Adrenal gland (tissue), 12 donors: ENCODE data around the gene CLDN3. TPM values are rescaled to one million over a fixed set of nuclear protein-coding genes. Genes with fewer than 3 reads are reported as not detected.
"Not testable (repeated sequence)": the region's sequence is repeated elsewhere in the genome, so short reads cannot be mapped to it uniquely, and the experiment has no call there.

Experiments used
- DNase-seq, 7 donors: peaks; one replicate each; pipeline ENCODE4 v3.0.0-alpha.2; 2019 to 2020
- H3K27ac ChIP-seq, 5 donors: fragments of 200-600 bp; sonication (generic) in 4 of 5; 1 replicate in 3 of 5; 2 replicates in 2 of 5; pipeline versions ENCODE4 v1.5.1 to v1.8.0; 2016 to 2020; ENCODE audit warnings: mild to moderate bottlenecking in 1 of 5
- H3K27me3 ChIP-seq: fragments of 200-600 bp; 2 replicates; pipeline ENCODE4 v1.8.0; 2021
- H3K36me3 ChIP-seq, 2 donors: fragments of 200-600 bp; replicated peaks in 1 of 2; 1 replicate in 1 of 2; 2 replicates in 1 of 2; pipeline versions ENCODE4 v1.5.1 to v1.8.0; 2018 to 2022
- H3K4me1 ChIP-seq, 2 donors: fragments of 200-600 bp; replicated peaks in 1 of 2; 1 replicate in 1 of 2; 2 replicates in 1 of 2; pipeline versions ENCODE4 v1.5.1 to v1.8.0; 2018 to 2021
- H3K4me3 ChIP-seq, 4 donors: fragments of 200-600 bp; sonication (generic) in 3 of 4; one replicate each; pipeline ENCODE4 v1.5.1; 2016 to 2018
- H3K9me3 ChIP-seq, 3 donors: fragments of 200-600 bp; sonication (generic) in 1 of 3; replicated peaks in 1 of 3; 1 replicate in 2 of 3; 2 replicates in 1 of 3; pipeline versions ENCODE4 v1.5.1 to v1.8.0; 2016 to 2021
- CTCF ChIP-seq, 6 experiments: fragments of 450-650 bp in 4 of 6; fragments of 200-600 bp in 2 of 6; sonication (generic) in 1 of 6; IDR thresholded peaks; 1 replicate in 5 of 6; 2 replicates in 1 of 6; pipeline versions ENCODE4 v1.5.1 to v1.8.0; 2016 to 2021; ENCODE audit warnings: antibody characterized with exemption in 6 of 6, mild to moderate bottlenecking in 2 of 6, moderate library complexity in 1 of 6
- POLR2A ChIP-seq, 2 donors: fragments of 450-650 bp; IDR thresholded peaks; one replicate each; pipeline ENCODE4 v1.6.1; 2017; ENCODE audit warnings: antibody characterized with exemption in 2 of 2, mild to moderate bottlenecking in 2 of 2, moderate library complexity in 1 of 2
- WGBS, 4 donors: extraction: QIAGEN DNeasy Blood & Tissue Kit in 2 of 4; methylation state at CpG; one replicate each; pipeline versions ENCODE4 v1.1.5 to v1.1.7; 2013 to 2017; 5-methylcytosine and 5-hydroxymethylcytosine counted together
- intact Hi-C, 2 donors: fragments of 100-400 bp; cut with DNase I; formaldehyde crosslinking; loops; one replicate each; pipeline versions ENCODE4 v1.14.1 to v1.15.0; 2022 to 2023
- polyA plus RNA-seq, 3 donors: library from polyadenylated mRNA; stranded (reverse); fragments of 200-250 nt in 2 of 3; fragments of 350-450 nt in 1 of 3; fragmentation: Illumina TruSeq in 1 of 3; extraction: RNeasy Lipid Tissue Mini Kit (QIAGEN cat#74804) in 1 of 3; gene quantifications; one replicate each; pipeline ENCODE4 v1.2.3, GENCODE V29; 2013 to 2014
- total RNA-seq, 9 donors: library from RNA; depleted of rRNA in 4 of 9; stranded (reverse); fragments of >200 nt in 4 of 9; fragments of 120-200 nt in 1 of 9; fragmentation: NEBNext Ultra II Directional in 1 of 9; extraction: Animal tissue kit (Norgen Biotek cat#: 25700) in 1 of 9; gene quantifications; one replicate each; pipeline versions ENCODE4 v1.1.0 to v1.2.4, GENCODE V29; 2013 to 2023
- donor health status: healthy with polysubstance abuse.
- donor health status: Bipolar disorder and iron deficiency.
- donor health status: DM: yes; HTN: yes; CAD: no.
- donor health status: DM: no; HTN: no; CAD: no.
- donor health status: DM: no; HTN: no; CAD: no.
- donor health status: DM: yes; HTN: yes; CAD: no.

The CLDN3 gene
- total and polyA plus RNA-seq, 12 donors = 0.22 to 0.72 (median 0.36) TPM; not detected in 6

GRCh38 chr7:73789051-73789450 lies 19.0 kb upstream of the CLDN3 start:
- DNase-seq = no peak
- no peaks in the 10 kb centered on the region for H3K36me3 ChIP-seq
- no peak for TF ChIP-seq CTCF (IDR thresholded peaks at IDR 0.05)
- no peak for TF ChIP-seq POLR2A (IDR thresholded peaks at IDR 0.05)
- no peak overlapping the region for H3K27ac ChIP-seq
- no peaks in the 10 kb centered on the region for H3K27me3 ChIP-seq
- no peaks in the 10 kb centered on the region for H3K9me3 ChIP-seq
- no peak overlapping the region for H3K4me3 ChIP-seq
- intact Hi-C loops = no loop called here
- WGBS, 4 donors = 84 to 91% (median 89%) methylated on average over 4 of the region's 4 CpGs
- peaks cover 0 to 5% of the 10 kb centered on the region in 2 donors for H3K4me1 ChIP-seq

DNA sequence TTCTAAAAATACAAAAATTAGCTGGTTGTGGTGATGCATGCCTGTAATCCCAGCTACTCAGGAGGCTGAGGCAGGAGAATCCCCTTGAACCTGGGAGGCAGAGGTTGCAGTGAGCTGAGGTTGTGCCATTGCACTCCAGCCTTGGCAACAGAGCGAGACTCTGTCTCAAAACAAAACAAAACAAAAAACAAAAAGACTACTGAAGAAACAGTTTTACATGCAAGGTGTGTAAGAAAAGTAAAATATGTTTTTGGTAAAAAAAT lies 17.6 kb upstream of the CLDN3 start:
- not testable (repeated sequence) for H3K27me3 ChIP-seq

DNA sequence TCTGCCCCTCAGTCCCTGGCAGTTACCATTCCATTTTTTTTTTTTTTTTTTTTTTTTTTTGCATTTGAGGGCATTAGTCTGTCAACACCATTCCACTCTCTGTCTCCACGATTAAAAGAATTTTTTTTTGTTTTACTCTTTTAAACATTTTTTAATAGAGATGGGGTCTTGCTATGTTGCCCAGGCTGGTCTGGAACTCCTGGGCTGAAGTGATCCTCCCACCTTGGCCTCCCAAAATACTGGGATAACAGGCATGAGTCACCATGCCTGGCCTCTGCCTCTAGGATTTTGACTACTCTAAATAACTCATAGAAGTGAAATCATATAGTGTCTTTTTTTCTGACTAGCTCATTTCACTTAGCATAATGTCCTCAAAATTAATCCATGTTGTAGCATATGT lies 16.5 kb upstream of the CLDN3 start:
- peak in 1 of 7 donors; percentile 7 for DNase-seq
- WGBS, 4 donors = 68 to 80% (median 71%) methylated on average over 1 of the region's 1 CpG
- intact Hi-C loops = no loop called here
- no peaks in the 10 kb centered on the region for H3K27me3 ChIP-seq
- H3K36me3 ChIP-seq = no peaks in the 10 kb centered on the region
- H3K27ac ChIP-seq = no peak overlapping the region
- no peaks in the 10 kb centered on the region for H3K4me1 ChIP-seq
- no peak for TF ChIP-seq POLR2A (IDR thresholded peaks at IDR 0.05)
- no peak for TF ChIP-seq CTCF (IDR thresholded peaks at IDR 0.05)
- no peaks in the 10 kb centered on the region for H3K9me3 ChIP-seq
- H3K4me3 ChIP-seq = no peak overlapping the region

More for the DNA sequence above, 17.6 kb upstream of the CLDN3 start:
- intact Hi-C loops, H3K4me3 ChIP-seq, H3K4me1 ChIP-seq, H3K36me3 ChIP-seq, H3K9me3 ChIP-seq, H3K27ac ChIP-seq, DNase-seq: not testable (repeated sequence)
- 85 to 92% (median 90%) methylated on average over 1 of the region's 1 CpG for WGBS, 4 donors

- no peak for DNase-seq
- Histone ChIP-seq H3K36me3 (no peaks in the 10 kb centered on the region), H3K9me3 (no peaks in the 10 kb centered on the region), H3K27ac (no peak overlapping the region), H3K27me3 (no peaks in the 10 kb centered on the region), H3K4me3 (no peak overlapping the region), H3K4me1 (no peaks in the 10 kb centered on the region)
- 59 to 91% (median 75%) methylated on average over 1 of the region's 1 CpG for WGBS, 4 donors
- TF ChIP-seq CTCF (IDR thresholded peaks at IDR 0.05) = no peak
- no peak for TF ChIP-seq POLR2A (IDR thresholded peaks at IDR 0.05)
- intact Hi-C loops = no loop called here
Measured at GRCh38 chr7:73779517-73779916, 9.4 kb upstream of the CLDN3 start.

- no peaks in the 10 kb centered on the region for H3K9me3 ChIP-seq
- H3K4me1 ChIP-seq = no peaks in the 10 kb centered on the region
- intact Hi-C loops = no loop called here
- TF ChIP-seq CTCF (IDR thresholded peaks at IDR 0.05) (no peak), POLR2A (IDR thresholded peaks at IDR 0.05) (no peak)
- H3K27me3 ChIP-seq = no peaks in the 10 kb centered on the region
- DNase-seq = no peak
- H3K36me3 ChIP-seq = no peaks in the 10 kb centered on the region
- H3K4me3 ChIP-seq = no peak overlapping the region
- 87 to 91% (median 90%) methylated on average over 11 of the region's 11 CpGs for WGBS, 4 donors
- no peak overlapping the region for H3K27ac ChIP-seq
Measured at GRCh38 chr7:73778801-73779389, 8.8 kb upstream of the CLDN3 start.
